AG09319 (cell line): ENCODE measurements around the gene GRAP2.

ENCODE experiments used
- DNase-seq: peaks from one replicate; pipeline ENCODE4 v3.0.0-alpha.2; 2010; ENCODE audit warnings: low read depth; ENCODE audit errors: extremely low read depth
- CTCF ChIP-seq: IDR thresholded peaks from 2 replicates; pipeline ENCODE4 v1.5.1; 2011; ENCODE audit warnings: low read depth, mild to moderate bottlenecking, inconsistent platforms, low read length, moderate library complexity

Gene GRAP2

GRCh38 chr22:39958009-39958711 is 57.3 kb downstream of the GRAP2 start:
- no peak for DNase-seq
- TF ChIP-seq CTCF, result no peak

GRCh38 chr22:39958949-39959639 is 58.2 kb downstream of the GRAP2 start:
- DNase-seq, result no peak

GRCh38 chr22:39959640-39960447 is 59.0 kb downstream of the GRAP2 start, which contains the start of gene TMA7B:
Gene TMA7B (plus strand): TSS chr22:39960397. CDS start chr22:39964375, 3,978 bp downstream.
- DNase-seq, result no peak
- TF ChIP-seq CTCF, result no peak; the same call in none of the 2 replicates

More at GRCh38 chr22:39958949-39959639, 58.2 kb downstream of the GRAP2 start:
- no peak for TF ChIP-seq CTCF

- TF ChIP-seq CTCF, result no peak
- DNase-seq, result no peak
Observed at GRCh38 chr22:39960791-39961746, 60.2 kb downstream of the GRAP2 start.

GRCh38 chr22:39962071-39962470 is 61.2 kb downstream of the GRAP2 start:
- TF ChIP-seq CTCF, result no peak
- no peak for DNase-seq

GRCh38 chr22:39965748-39966147 is 64.9 kb downstream of the GRAP2 start:
- no peak for TF ChIP-seq CTCF
- no peak for DNase-seq
